ENCODE results near the gene NGRN.
"Not testable (repeated sequence)": the region's sequence is repeated elsewhere in the genome, so short reads cannot be mapped to it uniquely, and the experiment has no call there.

Gene NGRN

GRCh38 chr15:90234096-90234988, 31.1 kb upstream of the NGRN start, which contains the start of gene GDPGP1:
GDPGP1 (plus strand) TSS chr15:90234209; CDS start chr15:90240909, 6,700 bp downstream.
- DNase-seq (ENCODE audit: low spot score), result peak; percentile 99

- no peak for DNase-seq (ENCODE audit: low spot score)
These were observed 26.1 kb upstream of the NGRN start for GRCh38 chr15:90239371-90239770.

GRCh38 chr15:90240856-90241255, 24.6 kb upstream of the NGRN start:
- no peak for DNase-seq (ENCODE audit: low spot score)

- DNase-seq (ENCODE audit: low spot score), result no peak
These were observed 23.9 kb upstream of the NGRN start for GRCh38 chr15:90241343-90242192.

GRCh38 chr15:90243943-90244639, 21.4 kb upstream of the NGRN start:
- DNase-seq (ENCODE audit: low spot score), result no peak

GRCh38 chr15:90248789-90249202, 16.7 kb upstream of the NGRN start:
- no peak for DNase-seq (ENCODE audit: low spot score)

- peak; percentile 96 for DNase-seq (ENCODE audit: low spot score)
These were observed 16.1 kb upstream of the NGRN start, which contains the start of gene TTLL13 for GRCh38 chr15:90249203-90249863. TTLL13 (plus strand) TSS chr15:90249556; CDS start chr15:90250631, 1,075 bp downstream.

- DNase-seq (ENCODE audit: low spot score), result no peak
These were observed 7.7 kb upstream of the NGRN start for GRCh38 chr15:90257776-90258175.

GRCh38 chr15:90259524-90259923, 5.9 kb upstream of the NGRN start:
- no peak for DNase-seq (ENCODE audit: low spot score)

GRCh38 chr15:90260731-90261130, 4.7 kb upstream of the NGRN start:
- DNase-seq (ENCODE audit: low spot score), result not testable (repeated sequence)

- DNase-seq (ENCODE audit: low spot score), result no peak
These were observed 3.7 kb upstream of the NGRN start for GRCh38 chr15:90261811-90262210.

- no peak for DNase-seq (ENCODE audit: low spot score)
These were observed 3.0 kb upstream of the NGRN start for GRCh38 chr15:90262426-90262825.

GRCh38 chr15:90264671-90265070, 801 bp upstream of the NGRN start:
- no peak for DNase-seq (ENCODE audit: low spot score)

GRCh38 chr15:90266061-90266431, 574 bp downstream of the NGRN start:
- peak; percentile 50 for DNase-seq (ENCODE audit: low spot score)

- no peak for DNase-seq (ENCODE audit: low spot score)
These were observed 1.0 kb downstream of the NGRN start for GRCh38 chr15:90266485-90266884.

- peak; percentile 40 for DNase-seq (ENCODE audit: low spot score)
These were observed 2.9 kb downstream of the NGRN start for GRCh38 chr15:90268415-90268814.

GRCh38 chr15:90270502-90271150, 5.2 kb downstream of the NGRN start:
- DNase-seq (ENCODE audit: low spot score), result no peak

GRCh38 chr15:90271459-90272166, 6.1 kb downstream of the NGRN start:
- no peak for DNase-seq (ENCODE audit: low spot score)

GRCh38 chr15:90278467-90278866, 13.0 kb downstream of the NGRN start:
- DNase-seq (ENCODE audit: low spot score), result not testable (repeated sequence)

- not testable (repeated sequence) for DNase-seq (ENCODE audit: low spot score)
These were observed 15.3 kb downstream of the NGRN start for GRCh38 chr15:90280743-90281142.

Measured in HuH-7 (cell line).